Activated CD4-positive, CD25-positive, alpha-beta regulatory T cell treated with anti-CD3 and anti-CD28 coated beads, Interleukin-2, amount 50 U/mL, for 16 hours (primary cell): ENCODE measurements around the gene CFAP54.

Source experiments
- DNase-seq: peaks from one replicate; pipeline ENCODE4 v3.0.0-alpha.2; 2020; ENCODE audit warnings: low read depth, low spot score

CFAP54 gene

GRCh38 chr12:96883571-96883970 is 394.2 kb downstream of the CFAP54 start:
- no peak for DNase-seq

GRCh38 chr12:96886998-96887677 is 397.8 kb downstream of the CFAP54 start:
- DNase-seq: no peak

- DNase-seq: no peak
Observed at GRCh38 chr12:96889273-96889933, 400.0 kb downstream of the CFAP54 start.

- no peak for DNase-seq
Observed at GRCh38 chr12:96890331-96890730, 401.0 kb downstream of the CFAP54 start.

- DNase-seq: no peak
Observed at GRCh38 chr12:96892104-96892503, 402.7 kb downstream of the CFAP54 start.

GRCh38 chr12:96897421-96897820 is 408.0 kb downstream of the CFAP54 start:
- DNase-seq: no peak

GRCh38 chr12:96901175-96901574 is 411.8 kb downstream of the CFAP54 start:
- DNase-seq: no peak

GRCh38 chr12:96902076-96902475 is 412.7 kb downstream of the CFAP54 start:
- no peak for DNase-seq

GRCh38 chr12:96906498-96906848 is 417.1 kb downstream of the CFAP54 start:
- DNase-seq: no peak

GRCh38 chr12:96906849-96907670 is 417.7 kb downstream of the CFAP54 start, which contains the start of gene NEDD1:
TSS of gene NEDD1 (plus strand) at chr12:96907257. CDS start at chr12:96909760, 2,503 bp downstream.
- DNase-seq: peak; percentile 76

- DNase-seq: no peak
Observed at GRCh38 chr12:96907671-96908422, 418.5 kb downstream of the CFAP54 start.

GRCh38 chr12:96908423-96908675 is 419.0 kb downstream of the CFAP54 start:
- DNase-seq: no peak

- no peak for DNase-seq
Observed at GRCh38 chr12:96912261-96912660, 422.9 kb downstream of the CFAP54 start.

GRCh38 chr12:96912943-96913342 is 423.6 kb downstream of the CFAP54 start:
- no peak for DNase-seq

- DNase-seq: no peak
Observed at GRCh38 chr12:96919510-96920210, 430.3 kb downstream of the CFAP54 start.
